Left hindlimb (tissue), 1 donor: Measurements from ENCODE around the gene NUP93.
"Not testable (repeated sequence)": the region's sequence is repeated elsewhere in the genome, so short reads cannot be mapped to it uniquely, and the experiment has no call there.

Experiments used
- DNase-seq: peaks from one replicate; pipeline ENCODE4 v3.0.0-alpha.2; 2018

NUP93 gene

DNA sequence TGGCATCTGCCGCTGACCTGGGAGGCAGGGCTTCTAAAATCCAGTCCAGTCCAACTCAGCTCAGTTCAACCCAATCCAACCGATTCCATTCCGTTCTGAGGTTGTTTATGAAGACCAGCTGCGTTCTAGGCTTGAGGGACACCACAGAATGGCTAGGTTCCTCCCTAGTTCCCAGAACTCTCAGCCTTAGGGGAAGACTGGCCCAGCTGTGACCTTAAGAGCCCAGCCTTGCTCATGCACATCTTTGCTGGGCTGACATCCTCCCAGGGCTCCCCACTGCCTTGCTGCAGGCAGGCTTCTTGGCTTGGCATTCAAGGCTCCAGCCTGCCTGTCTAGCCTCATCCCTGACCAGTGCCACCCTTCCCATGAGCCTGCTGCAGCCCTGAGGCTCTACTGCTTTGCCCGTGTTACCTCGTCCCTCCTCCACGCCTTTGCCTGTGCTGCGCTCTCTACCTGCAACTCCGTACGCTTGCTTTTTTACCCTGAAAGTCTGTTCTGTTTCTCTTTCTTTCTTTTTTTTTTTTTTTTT, 143.0 kb downstream of the NUP93 start:
- no peak for DNase-seq

GRCh38 chr16:56874800-56875199, 144.9 kb downstream of the NUP93 start:
- DNase-seq, result peak; percentile 68

DNA sequence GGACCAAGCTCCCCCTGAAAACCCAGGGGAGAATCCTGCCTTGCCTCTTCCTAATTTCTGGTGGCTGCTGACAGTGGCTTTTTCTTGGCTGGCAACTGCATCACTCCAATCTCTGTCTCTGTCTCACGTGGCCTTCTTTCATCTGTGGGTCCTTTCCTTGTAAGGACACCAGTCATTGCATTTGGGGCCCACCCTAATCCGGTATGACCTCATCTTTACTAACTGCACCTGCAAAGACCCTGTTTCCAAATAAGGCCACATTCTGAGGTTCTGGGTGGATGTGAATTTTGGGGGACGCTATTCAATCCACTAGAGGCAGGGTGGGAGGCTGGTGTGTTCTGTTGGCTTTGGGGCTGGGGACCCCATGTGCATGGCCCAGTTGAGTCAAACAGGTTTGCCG, 146.1 kb downstream of the NUP93 start:
- DNase-seq, result no peak

DNA sequence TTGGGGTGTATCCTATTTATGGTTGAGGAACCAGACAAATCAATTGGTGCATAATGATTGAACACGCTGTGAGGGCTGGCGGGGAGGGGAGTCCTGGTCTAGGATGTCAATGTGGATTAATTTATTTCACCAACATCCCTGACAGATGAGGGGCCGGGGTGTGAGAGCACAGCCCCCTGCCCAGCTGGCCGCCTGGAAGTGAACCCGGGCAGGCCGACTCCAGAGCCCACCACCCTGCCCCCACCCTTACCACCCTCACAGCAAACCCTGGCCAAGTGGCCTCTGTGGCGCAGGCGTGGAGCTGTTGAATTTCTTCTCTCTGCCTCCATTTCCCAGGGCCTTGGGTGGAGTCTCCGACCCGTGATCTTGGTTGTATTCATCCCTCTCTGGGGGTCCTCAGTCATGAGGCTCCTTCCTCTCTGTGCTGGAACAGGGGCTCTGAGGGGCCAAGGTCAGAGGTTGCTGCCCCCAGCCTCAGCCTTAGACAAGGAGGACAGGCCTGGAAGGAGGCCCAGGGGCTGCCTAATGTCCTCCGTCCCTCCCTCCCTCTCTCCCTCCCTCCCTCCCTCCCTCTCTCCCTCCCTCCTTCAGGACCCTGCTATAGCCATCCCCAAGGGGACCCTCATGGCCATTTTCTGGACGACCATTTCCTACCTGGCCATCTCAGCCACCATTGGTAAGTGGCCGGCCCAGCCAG, 147.7 kb downstream of the NUP93 start:
- DNase-seq, result no peak

GRCh38 chr16:56878282-56878854, 148.4 kb downstream of the NUP93 start:
- no peak for DNase-seq

- no peak for DNase-seq
These were observed 149.3 kb downstream of the NUP93 start for GRCh38 chr16:56879276-56879675.

DNA sequence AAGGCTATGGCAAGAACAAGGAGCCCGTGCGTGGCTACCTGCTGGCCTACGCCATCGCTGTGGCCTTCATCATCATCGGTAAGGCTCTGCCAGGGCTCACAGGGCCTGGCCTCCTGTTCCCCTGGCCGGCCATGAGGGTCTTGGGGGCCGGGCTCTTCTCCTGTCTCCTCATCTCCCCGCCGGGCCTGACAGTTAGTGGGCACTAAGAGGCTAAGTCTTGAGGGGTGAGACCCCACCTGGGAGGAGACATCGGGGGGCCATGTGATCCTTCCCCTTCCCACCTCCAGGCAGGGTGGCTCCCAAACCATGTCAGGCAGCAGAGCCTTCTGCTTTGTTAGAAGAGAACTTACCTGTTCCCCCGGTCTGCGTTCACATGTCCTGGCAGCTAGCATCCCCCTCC, 150.2 kb downstream of the NUP93 start:
- DNase-seq, result no peak

DNA sequence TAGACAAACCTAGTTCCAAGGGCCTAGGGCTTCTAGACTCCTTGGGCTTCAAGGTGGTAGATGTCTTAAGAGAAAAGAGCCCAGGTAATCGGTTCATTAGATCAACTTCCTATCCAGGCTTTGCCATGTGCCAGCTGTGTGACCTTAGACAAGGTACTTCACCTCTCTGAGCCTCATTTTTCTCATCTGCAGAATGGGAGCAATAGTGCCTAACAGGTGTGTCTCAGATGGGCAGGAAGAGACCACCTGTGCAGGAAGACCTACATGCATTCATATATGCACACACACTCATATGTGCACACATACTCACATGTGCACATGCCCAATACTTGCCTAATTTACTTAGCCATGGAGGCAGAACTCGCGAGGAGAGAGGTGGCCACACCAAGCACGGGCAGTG, 150.8 kb downstream of the NUP93 start:
- DNase-seq, result no peak

- DNase-seq, result no peak
These were observed 152.3 kb downstream of the NUP93 start for GRCh38 chr16:56882077-56882800.

GRCh38 chr16:56883586-56883985, 153.7 kb downstream of the NUP93 start:
- DNase-seq, result no peak

- DNase-seq, result no peak
These were observed 154.2 kb downstream of the NUP93 start for GRCh38 chr16:56884026-56884582.

DNA sequence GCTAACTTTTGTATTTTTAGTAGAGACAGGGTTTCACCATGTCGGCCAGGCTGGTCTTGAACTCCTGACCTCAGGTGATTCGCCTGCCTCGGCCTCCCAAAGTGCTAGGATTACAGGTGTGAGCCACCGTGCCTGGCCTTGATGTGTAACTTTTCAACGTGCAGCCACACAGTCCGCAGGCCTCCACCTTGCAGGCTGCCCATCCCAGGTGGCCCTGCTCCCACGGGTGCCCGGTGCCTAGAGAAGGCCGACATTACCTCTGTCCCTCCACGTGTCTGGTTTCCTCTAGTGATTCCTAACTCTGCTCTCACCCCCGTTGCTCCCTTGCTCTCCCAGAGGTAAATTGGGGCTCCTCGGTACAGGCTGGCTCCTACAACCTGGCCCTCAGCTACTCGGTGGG, 155.0 kb downstream of the NUP93 start:
- DNase-seq, result not testable (repeated sequence)

- no peak for DNase-seq
These were observed 155.7 kb downstream of the NUP93 start for GRCh38 chr16:56885446-56886162.

GRCh38 chr16:56886296-56886695, 156.4 kb downstream of the NUP93 start:
- DNase-seq, result no peak

GRCh38 chr16:56886826-56887225, 156.9 kb downstream of the NUP93 start:
- DNase-seq, result no peak

DNA sequence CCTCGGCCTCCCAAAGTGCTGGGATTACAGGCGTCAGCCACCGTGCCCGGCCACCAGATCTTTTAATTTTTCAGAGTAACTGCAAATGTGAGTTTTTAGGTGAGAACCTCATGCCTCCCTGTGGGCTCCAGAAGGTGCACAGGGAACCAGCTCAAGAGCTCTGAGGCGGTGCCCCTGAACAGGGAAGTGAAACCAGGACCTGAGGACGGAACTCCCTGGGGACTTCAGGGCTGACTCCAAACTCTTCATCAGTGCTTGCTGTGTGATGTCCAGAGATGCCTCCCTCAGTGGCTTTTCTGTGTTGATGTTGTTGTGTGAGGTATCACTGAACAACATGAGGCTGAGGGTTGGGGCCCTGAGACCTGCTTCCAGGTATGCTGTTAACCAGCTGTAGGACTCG, 158.9 kb downstream of the NUP93 start:
- no peak for DNase-seq

GRCh38 chr16:56889206-56889605, 159.3 kb downstream of the NUP93 start:
- DNase-seq, result no peak

GRCh38 chr16:56891685-56892084, 161.8 kb downstream of the NUP93 start:
- DNase-seq, result no peak

GRCh38 chr16:56892705-56893104, 162.8 kb downstream of the NUP93 start:
- DNase-seq, result no peak

DNA sequence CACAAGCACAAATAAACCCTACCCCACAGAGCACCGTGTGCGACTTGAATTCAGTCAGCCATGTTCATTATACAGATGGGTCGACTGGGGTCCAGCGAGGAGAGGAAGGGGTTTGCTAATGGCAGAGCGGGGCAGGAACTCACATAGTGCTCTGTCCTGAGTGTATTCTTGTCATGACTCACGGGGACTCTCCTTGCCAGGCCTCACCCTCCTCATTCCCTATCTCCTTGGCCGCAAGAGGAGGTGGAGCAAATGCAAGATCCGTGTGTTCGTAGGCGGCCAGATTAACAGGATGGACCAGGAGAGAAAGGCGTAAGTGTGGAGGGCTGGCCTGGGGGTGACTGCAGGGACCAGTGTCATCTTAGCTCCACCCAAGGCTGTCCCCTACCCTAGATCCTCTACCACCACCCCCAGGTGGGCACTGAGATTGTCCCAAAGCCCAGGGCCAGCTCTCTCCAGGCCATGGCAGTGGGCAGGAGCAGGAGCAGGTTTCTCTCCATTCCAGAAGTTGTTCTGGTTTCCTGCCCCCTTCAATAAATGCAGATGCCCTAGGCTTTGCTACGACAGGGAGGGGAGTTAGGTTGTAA, 164.5 kb downstream of the NUP93 start:
- no peak for DNase-seq

DNA sequence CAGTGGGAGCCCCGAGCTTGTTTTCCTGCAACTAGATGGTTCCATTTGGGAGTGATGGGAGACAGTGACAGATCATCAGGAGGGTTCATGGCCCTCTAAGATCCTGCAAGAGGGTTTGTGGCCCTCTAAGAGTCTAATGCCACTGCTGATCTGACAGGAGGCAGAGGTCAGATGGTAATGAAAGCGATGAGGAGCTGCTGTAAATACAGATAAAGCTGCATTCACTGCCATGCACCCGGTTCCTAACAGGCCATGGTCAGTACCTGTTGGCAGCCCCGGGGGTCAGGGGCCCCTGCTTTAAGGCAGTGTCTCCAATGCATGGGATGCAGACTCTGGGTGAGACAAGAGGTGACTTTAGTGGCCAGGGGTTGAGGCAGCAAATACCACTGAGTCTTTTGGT, 165.9 kb downstream of the NUP93 start:
- no peak for DNase-seq

GRCh38 chr16:56896244-56896643, 166.3 kb downstream of the NUP93 start:
- no peak for DNase-seq
